Measurements from ENCODE around the gene TRAPPC1. TPM values are rescaled to one million over a fixed set of nuclear protein-coding genes. Genes with fewer than 3 reads are reported as not detected.

The TRAPPC1 gene
- total and polyA plus RNA-seq, 3 donors from 2014 or later = 76.1 to 115 (median 96.1) TPM

GRCh38 chr17:7903154-7904103 is 28.3 kb downstream of the TRAPPC1 start:
- H3K4me1 ChIP-seq = no peaks in the 10 kb centered on the region
- no peaks in the 10 kb centered on the region for H3K9me3 ChIP-seq
- no peak overlapping the region for H3K4me3 ChIP-seq
- WGBS, 2 donors = 82 to 87% methylated on average over 22 of the region's 22 CpGs
- no peak overlapping the region for H3K27ac ChIP-seq
- no peaks in the 10 kb centered on the region for H3K36me3 ChIP-seq (ENCODE audit: low read depth, missing control alignments)
- no peaks in the 10 kb centered on the region for H3K27me3 ChIP-seq
- DNase-seq = no peak
- TF ChIP-seq POLR2A (IDR thresholded peaks at IDR 0.05) (no peak), CTCF (IDR thresholded peaks at IDR 0.05) (no peak)
- intact Hi-C loops (cut with DNase I; ENCODE audit: low total_unique reads) = no loop called here

- Histone ChIP-seq H3K4me1 (peaks cover 3% of the 10 kb centered on the region), H3K4me3 (no peak overlapping the region), H3K9me3 (no peaks in the 10 kb centered on the region), H3K36me3 (ENCODE audit: low read depth, missing control alignments) (no peaks in the 10 kb centered on the region), H3K27me3 (no peaks in the 10 kb centered on the region), H3K27ac (no peak overlapping the region)
- WGBS, 2 donors = 45 to 57% methylated on average over 6 of the region's 6 CpGs
- peak; percentile 34 to 71 (median 71) for TF ChIP-seq CTCF (IDR thresholded peaks at IDR 0.05)
- no peak for TF ChIP-seq POLR2A (IDR thresholded peaks at IDR 0.05)
- no peak for DNase-seq
- intact Hi-C loops (cut with DNase I; ENCODE audit: low total_unique reads) = no loop called here
Measured at GRCh38 chr17:7897773-7898172, 34.0 kb downstream of the TRAPPC1 start.

GRCh38 chr17:7897090-7897489 is 34.7 kb downstream of the TRAPPC1 start:
- Histone ChIP-seq H3K36me3 (ENCODE audit: low read depth, missing control alignments) (no peaks in the 10 kb centered on the region), H3K27me3 (no peaks in the 10 kb centered on the region), H3K4me3 (no peak overlapping the region), H3K4me1 (peaks cover 3% of the 10 kb centered on the region), H3K9me3 (no peaks in the 10 kb centered on the region), H3K27ac (no peak overlapping the region)
- TF ChIP-seq CTCF (IDR thresholded peaks at IDR 0.05) (no peak), POLR2A (IDR thresholded peaks at IDR 0.05) (no peak)
- WGBS, 2 donors = 91% methylated on average over 13 of the region's 13 CpGs
- DNase-seq = no peak
- intact Hi-C loops (cut with DNase I; ENCODE audit: low total_unique reads) = no loop called here

DNA sequence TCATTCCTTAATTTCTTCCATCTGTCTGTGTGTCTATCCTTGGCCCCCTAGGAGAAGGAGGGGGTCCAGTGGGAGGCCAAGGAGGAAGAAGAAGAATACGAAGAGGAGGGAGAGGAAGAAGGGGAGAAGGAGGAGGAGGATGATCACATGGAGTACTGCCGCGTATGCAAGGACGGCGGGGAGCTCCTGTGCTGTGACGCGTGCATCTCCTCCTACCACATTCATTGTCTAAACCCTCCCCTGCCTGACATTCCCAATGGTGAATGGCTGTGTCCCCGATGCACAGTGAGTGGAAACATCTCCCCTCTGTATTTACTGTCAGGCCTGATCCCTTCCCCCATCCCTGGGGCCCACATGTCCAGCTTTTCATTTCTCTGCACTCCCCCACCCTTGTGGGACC is 36.9 kb downstream of the TRAPPC1 start:
- no peaks in the 10 kb centered on the region for H3K36me3 ChIP-seq (ENCODE audit: low read depth, missing control alignments)
- TF ChIP-seq CTCF (IDR thresholded peaks at IDR 0.05) = no peak
- no peak for TF ChIP-seq POLR2A (IDR thresholded peaks at IDR 0.05)
- no peak overlapping the region for H3K27ac ChIP-seq
- intact Hi-C loops (cut with DNase I; ENCODE audit: low total_unique reads) = no loop called here
- no peak overlapping the region for H3K4me3 ChIP-seq
- H3K4me1 ChIP-seq = peaks cover 4% of the 10 kb centered on the region
- WGBS, 2 donors = 80 to 92% methylated on average over 8 of the region's 8 CpGs
- no peaks in the 10 kb centered on the region for H3K27me3 ChIP-seq
- DNase-seq = no peak
- H3K9me3 ChIP-seq = no peaks in the 10 kb centered on the region
